Measurements from ENCODE around the gene CDX1.

CDX1 gene

GRCh38 chr5:150206098-150206778, 39.7 kb downstream of the CDX1 start:
- no peak for DNase-seq
- TF ChIP-seq, protein P1, sequence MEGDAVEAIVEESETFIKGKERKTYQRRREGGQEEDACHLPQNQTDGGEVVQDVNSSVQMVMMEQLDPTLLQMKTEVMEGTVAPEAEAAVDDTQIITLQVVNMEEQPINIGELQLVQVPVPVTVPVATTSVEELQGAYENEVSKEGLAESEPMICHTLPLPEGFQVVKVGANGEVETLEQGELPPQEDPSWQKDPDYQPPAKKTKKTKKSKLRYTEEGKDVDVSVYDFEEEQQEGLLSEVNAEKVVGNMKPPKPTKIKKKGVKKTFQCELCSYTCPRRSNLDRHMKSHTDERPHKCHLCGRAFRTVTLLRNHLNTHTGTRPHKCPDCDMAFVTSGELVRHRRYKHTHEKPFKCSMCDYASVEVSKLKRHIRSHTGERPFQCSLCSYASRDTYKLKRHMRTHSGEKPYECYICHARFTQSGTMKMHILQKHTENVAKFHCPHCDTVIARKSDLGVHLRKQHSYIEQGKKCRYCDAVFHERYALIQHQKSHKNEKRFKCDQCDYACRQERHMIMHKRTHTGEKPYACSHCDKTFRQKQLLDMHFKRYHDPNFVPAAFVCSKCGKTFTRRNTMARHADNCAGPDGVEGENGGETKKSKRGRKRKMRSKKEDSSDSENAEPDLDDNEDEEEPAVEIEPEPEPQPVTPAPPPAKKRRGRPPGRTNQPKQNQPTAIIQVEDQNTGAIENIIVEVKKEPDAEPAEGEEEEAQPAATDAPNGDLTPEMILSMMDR (IDR thresholded peaks at IDR 0.05; ENCODE audit: low read depth, low read length): no peak

GRCh38 chr5:150206779-150207115, 40.2 kb downstream of the CDX1 start:
- Histone ChIP-seq H3K27me3 (ENCODE audit: insufficient read depth, low read depth, severe bottlenecking) (no peaks in the 10 kb centered on the region), H3K27ac (no peak overlapping the region), H3K36me3 (no peaks in the 10 kb centered on the region), H3K4me3 (ENCODE audit: low read depth, low read length) (no peak overlapping the region), H3K9me3 (ENCODE audit: severe bottlenecking) (no peaks in the 10 kb centered on the region)
- TF ChIP-seq, protein P1 (IDR thresholded peaks at IDR 0.05; ENCODE audit: low read depth, low read length): no peak
- no peak for DNase-seq

More at GRCh38 chr5:150206098-150206778, 39.7 kb downstream of the CDX1 start:
- Histone ChIP-seq H3K27me3 (ENCODE audit: insufficient read depth, low read depth, severe bottlenecking) (no peaks in the 10 kb centered on the region), H3K4me3 (ENCODE audit: low read depth, low read length) (no peak overlapping the region), H3K27ac (no peak overlapping the region), H3K36me3 (no peaks in the 10 kb centered on the region), H3K9me3 (ENCODE audit: severe bottlenecking) (no peaks in the 10 kb centered on the region)

DNA sequence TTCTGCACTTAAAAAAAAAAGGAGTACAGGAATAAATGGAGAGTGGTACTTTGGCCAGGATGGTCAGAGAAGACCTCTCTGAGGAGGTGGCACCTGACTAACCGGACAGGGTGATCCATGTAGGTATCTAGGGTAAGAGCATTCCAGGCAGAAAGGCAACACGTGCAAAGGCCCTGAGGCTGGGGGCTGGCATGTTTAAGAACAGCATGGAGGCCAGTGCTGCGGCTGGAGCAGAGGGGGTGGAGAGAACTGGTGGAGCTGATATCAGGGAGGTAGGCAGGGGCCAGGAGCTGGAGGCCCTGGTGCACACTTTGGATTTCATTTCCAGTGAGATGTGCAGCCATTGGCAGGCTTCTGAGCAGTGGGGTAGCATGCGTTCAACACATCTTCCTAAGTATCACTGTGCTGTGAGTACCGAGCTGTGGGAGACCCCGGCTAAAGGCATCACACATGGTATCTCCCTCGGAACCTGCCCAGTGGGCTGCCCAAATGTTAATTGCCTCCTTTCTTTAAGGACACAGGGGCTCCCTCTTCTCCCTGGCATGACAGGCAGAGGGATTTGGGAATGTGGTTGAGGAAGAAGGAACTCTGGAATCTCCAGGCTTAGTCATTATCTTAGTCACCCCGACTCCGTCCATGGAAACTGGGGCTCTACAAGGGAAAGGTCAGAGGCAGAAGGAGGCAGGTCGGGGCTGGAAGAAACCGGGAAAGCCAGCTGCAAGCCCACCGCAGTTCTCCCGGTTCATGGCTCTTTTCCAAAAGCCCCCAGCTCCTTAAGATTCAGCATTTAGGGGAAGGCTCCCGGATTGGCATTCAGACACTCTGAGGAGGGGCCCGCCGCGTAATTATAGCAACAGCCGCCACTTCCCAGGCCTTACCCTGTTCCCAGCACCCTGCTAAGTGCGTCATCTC, 41.9 kb downstream of the CDX1 start:
- Histone ChIP-seq H3K27ac (no peak overlapping the region), H3K27me3 (ENCODE audit: insufficient read depth, low read depth, severe bottlenecking) (no peaks in the 10 kb centered on the region), H3K9me3 (ENCODE audit: severe bottlenecking) (no peaks in the 10 kb centered on the region), H3K4me3 (ENCODE audit: low read depth, low read length) (no peak overlapping the region), H3K36me3 (no peaks in the 10 kb centered on the region)
- TF ChIP-seq, protein P1 (IDR thresholded peaks at IDR 0.05; ENCODE audit: low read depth, low read length): no peak
- no peak for DNase-seq

DNA sequence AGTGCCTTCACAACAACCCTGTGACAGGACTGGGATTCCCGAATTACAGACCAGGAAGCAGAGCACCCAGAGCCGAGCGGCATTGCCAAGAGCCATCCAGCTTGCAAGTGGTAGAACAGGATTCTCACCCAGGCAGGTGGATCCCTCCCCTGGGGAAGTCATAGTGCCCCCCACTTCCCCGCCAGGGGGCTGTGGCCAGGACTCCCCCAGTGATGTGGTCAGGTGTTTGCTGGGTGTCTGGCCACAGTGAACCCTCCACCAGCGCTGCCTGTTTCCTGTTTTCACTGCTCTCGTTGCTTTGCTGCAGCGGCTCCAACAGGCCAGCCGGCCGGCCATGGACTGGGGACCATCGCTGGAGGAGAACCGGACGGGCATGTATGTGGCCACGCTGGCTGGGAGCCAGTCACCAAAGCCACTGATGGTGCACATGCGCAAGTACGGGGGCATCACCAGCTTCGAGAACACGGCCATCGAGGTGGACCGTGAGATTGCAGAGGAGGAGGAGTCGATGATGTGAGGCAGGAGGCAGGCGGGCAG, 42.6 kb downstream of the CDX1 start:
- no peaks in the 10 kb centered on the region for H3K36me3 ChIP-seq
- DNase-seq: no peak
- no peak overlapping the region for H3K4me3 ChIP-seq (ENCODE audit: low read depth, low read length)
- TF ChIP-seq, protein P1 (IDR thresholded peaks at IDR 0.05; ENCODE audit: low read depth, low read length): no peak
- no peak overlapping the region for H3K27ac ChIP-seq
- no peaks in the 10 kb centered on the region for H3K9me3 ChIP-seq (ENCODE audit: severe bottlenecking)
- H3K27me3 ChIP-seq (ENCODE audit: insufficient read depth, low read depth, severe bottlenecking): no peaks in the 10 kb centered on the region

GRCh38 chr5:150210644-150211043, 44.1 kb downstream of the CDX1 start:
- Histone ChIP-seq H3K27ac (no peak overlapping the region), H3K4me3 (ENCODE audit: low read depth, low read length) (no peak overlapping the region), H3K9me3 (ENCODE audit: severe bottlenecking) (no peaks in the 10 kb centered on the region), H3K36me3 (no peaks in the 10 kb centered on the region), H3K27me3 (ENCODE audit: insufficient read depth, low read depth, severe bottlenecking) (no peaks in the 10 kb centered on the region)
- TF ChIP-seq, protein P1 (IDR thresholded peaks at IDR 0.05; ENCODE audit: low read depth, low read length): no peak
- no peak for DNase-seq

All from WERI-Rb-1 (cell line).